K562 (cell line): ENCODE data around the gene TBXA2R. TPM values are rescaled to one million over a fixed set of nuclear protein-coding genes. Genes with fewer than 3 reads are reported as not detected.

ENCODE experiments used
- CHD1 ChIP-seq: fragments of 200-600 bp; sonication (generic); IDR thresholded peaks from one replicate; pipeline ENCODE4 v1.6.1; 2012; ENCODE audit warnings: mild to moderate bottlenecking, moderate library complexity, low read length, inconsistent platforms
- DNMT1 ChIP-seq: fragments of 450-650 bp; IDR thresholded peaks from 2 replicates; pipeline ENCODE4 v1.6.1; 2016; ENCODE audit warnings: antibody characterized with exemption, mild to moderate bottlenecking
- DPF2 ChIP-seq: fragments of 450-650 bp; IDR thresholded peaks from 2 replicates; pipeline ENCODE4 v1.6.1; 2016
- EP300 ChIP-seq: IDR thresholded peaks from 2 replicates; pipeline ENCODE4 v1.6.1; 2012; ENCODE audit warnings: low read length, improper control_type of control experiment
- ETV5 ChIP-seq: sonication (generic); formaldehyde crosslinking; IDR thresholded peaks from 2 replicates; pipeline ENCODE4 v1.4.0; 2020; ENCODE audit warnings: low read depth, mild to moderate bottlenecking, missing genetic modification reagents
- HNRNPUL1 ChIP-seq: fragments of 200-400 bp; formaldehyde crosslinking; IDR thresholded peaks from 2 replicates; pipeline ENCODE4 v1.6.1; 2017; ENCODE audit warnings: low read length
- L3MBTL2 ChIP-seq: fragments of 450-650 bp; IDR thresholded peaks from 2 replicates; pipeline ENCODE4 v1.6.1; 2016; ENCODE audit warnings: mild to moderate bottlenecking, moderate library complexity
- NCOA1 ChIP-seq: fragments of 450-650 bp; IDR thresholded peaks from 2 replicates; pipeline ENCODE4 v1.6.1; 2016; ENCODE audit warnings: low read depth
- NFRKB ChIP-seq: fragments of 450-650 bp; IDR thresholded peaks from 2 replicates; pipeline ENCODE4 v1.6.1; 2016; ENCODE audit warnings: low read depth
- POLR2A ChIP-seq: fragments of 450-650 bp; conservative IDR thresholded peaks from 2 replicates; pipeline ENCODE4 v1.6.1; 2016
- RNF2 ChIP-seq: sonication (generic); IDR thresholded peaks from 2 replicates; pipeline ENCODE4 v1.6.1; 2016
- ZBTB40 ChIP-seq, 2 experiments: fragments of 450-650 bp in 1 of 2; sonication (generic) in 1 of 2; formaldehyde crosslinking in 1 of 2; IDR thresholded peaks; 2 replicates each; pipeline versions ENCODE4 v1.7.1 to v1.9.0; 2016 to 2022; ENCODE audit warnings: inconsistent platforms in 1 of 2, mild to moderate bottlenecking in 1 of 2, missing genetic modification reagents in 1 of 2
- ZBTB8A ChIP-seq: fragments of 450-650 bp; IDR thresholded peaks from 2 replicates; pipeline ENCODE4 v1.6.1; 2018; ENCODE audit warnings: mild to moderate bottlenecking, moderate library complexity; ENCODE audit not compliant: partially characterized antibody
- ZC3H11A ChIP-seq: IDR thresholded peaks from 2 replicates; pipeline ENCODE4 v1.6.1; 2012; ENCODE audit warnings: low read depth, low read length, improper control_type of control experiment
- ZFP36 ChIP-seq: fragments of 150-350 bp; IDR thresholded peaks from 2 replicates; pipeline ENCODE4 v1.6.1; 2018; ENCODE audit warnings: low read length, low read depth; ENCODE audit not compliant: partially characterized antibody
- ZNF217 ChIP-seq: sonication (generic); formaldehyde crosslinking; IDR thresholded peaks from 2 replicates; pipeline ENCODE4 v1.8.0; 2022; ENCODE audit warnings: mild to moderate bottlenecking, missing genetic modification reagents
- ZNF239 ChIP-seq: fragments of 250-450 bp; sonication (Bioruptor Pico); IDR thresholded peaks from 2 replicates; pipeline ENCODE4 v1.4.0; 2020; ENCODE audit warnings: mild to moderate bottlenecking
- ZNF76 ChIP-seq: fragments of 250-450 bp; sonication (Bioruptor Pico); IDR thresholded peaks from 2 replicates; pipeline ENCODE4 v1.4.0; 2020; ENCODE audit warnings: mild to moderate bottlenecking, moderate library complexity, borderline replicate concordance
- ZNF764 ChIP-seq: fragments of 250-450 bp; sonication (Bioruptor Pico); IDR thresholded peaks from 2 replicates; pipeline ENCODE4 v1.4.0; 2020; ENCODE audit warnings: low read depth, mild to moderate bottlenecking, moderate library complexity
- polyA plus RNA-seq, 8 experiments: library from polyadenylated mRNA; depleted of rRNA in 4 of 8; stranded (reverse) in 5 of 8; unstranded in 3 of 8; fragments of >200 nt; fragmentation: Nextera tagmentation in 2 of 8; fragmentation: Illumina TruSeq in 1 of 8; extraction: Ambion mirVana in 2 of 8; extraction: Trizol in 1 of 8; gene quantifications; 2 replicates each; pipeline versions ENCODE4 v1.2.1 to v1.2.3, GENCODE V29; 2011 to 2014; ENCODE audit warnings: inconsistent platforms in 1 of 8, missing spikeins in 1 of 8
- total RNA-seq, 7 experiments: library from RNA; depleted of rRNA in 6 of 7; stranded (reverse); fragments of >200 nt in 6 of 7; fragmentation: Illumina TruSeq in 2 of 7; extraction: Trizol in 2 of 7; gene quantifications; 2 replicates each; pipeline versions ENCODE4 v1.2.1 to v1.2.3, GENCODE V29; 2011 to 2021; ENCODE audit warnings: low replicate concordance in 1 of 7
- TF ChIP-seq, protein P1 (sequence below), 2 experiments: IDR thresholded peaks; 2 replicates each; pipeline ENCODE4 v1.6.1; 2012; ENCODE audit warnings: improper control_type of control experiment in 2 of 2, low read depth in 2 of 2, low read length in 2 of 2, borderline replicate concordance in 1 of 2

Gene TBXA2R
- total and polyA plus RNA-seq, 9 of the 15 experiments (the other 6 are each of a cell fraction or from before 2014, with no cell fraction given) = 1.5 to 24.0 (median 2.8) TPM

- TF ChIP-seq, protein P1, sequence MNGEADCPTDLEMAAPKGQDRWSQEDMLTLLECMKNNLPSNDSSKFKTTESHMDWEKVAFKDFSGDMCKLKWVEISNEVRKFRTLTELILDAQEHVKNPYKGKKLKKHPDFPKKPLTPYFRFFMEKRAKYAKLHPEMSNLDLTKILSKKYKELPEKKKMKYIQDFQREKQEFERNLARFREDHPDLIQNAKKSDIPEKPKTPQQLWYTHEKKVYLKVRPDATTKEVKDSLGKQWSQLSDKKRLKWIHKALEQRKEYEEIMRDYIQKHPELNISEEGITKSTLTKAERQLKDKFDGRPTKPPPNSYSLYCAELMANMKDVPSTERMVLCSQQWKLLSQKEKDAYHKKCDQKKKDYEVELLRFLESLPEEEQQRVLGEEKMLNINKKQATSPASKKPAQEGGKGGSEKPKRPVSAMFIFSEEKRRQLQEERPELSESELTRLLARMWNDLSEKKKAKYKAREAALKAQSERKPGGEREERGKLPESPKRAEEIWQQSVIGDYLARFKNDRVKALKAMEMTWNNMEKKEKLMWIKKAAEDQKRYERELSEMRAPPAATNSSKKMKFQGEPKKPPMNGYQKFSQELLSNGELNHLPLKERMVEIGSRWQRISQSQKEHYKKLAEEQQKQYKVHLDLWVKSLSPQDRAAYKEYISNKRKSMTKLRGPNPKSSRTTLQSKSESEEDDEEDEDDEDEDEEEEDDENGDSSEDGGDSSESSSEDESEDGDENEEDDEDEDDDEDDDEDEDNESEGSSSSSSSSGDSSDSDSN (IDR thresholded peaks at IDR 0.05; ENCODE audit: borderline replicate concordance in 1 of 2, low read depth in 2 of 2, low read length in 2 of 2) = peak in 1 of 2 experiments; percentile 29; a peak in 2 of 4 replicates
- TF ChIP-seq EP300 = peak; percentile 69
- TF ChIP-seq POLR2A = peak; percentile 61
- no peak for TF ChIP-seq ZNF239 (CRISPR knock-in tag)
- no peak for TF ChIP-seq ZNF764
- TF ChIP-seq ZBTB40 (IDR thresholded peaks at IDR 0.05) = peak; percentile 63; the same call in 1 of the 2 replicates
- TF ChIP-seq ZBTB40 (CRISPR knock-in tag; IDR thresholded peaks at IDR 0.05) = no peak
- TF ChIP-seq NCOA1 = peak; percentile 55; the same call in 1 of the 2 replicates
- TF ChIP-seq L3MBTL2 = no peak
- peak; percentile 78; the same call in 1 of the 2 replicates for TF ChIP-seq RNF2
- peak; percentile 98 for TF ChIP-seq NFRKB
- TF ChIP-seq ZBTB8A = no peak
- no peak for TF ChIP-seq ZC3H11A
- TF ChIP-seq ZNF217 (CRISPR knock-in tag) = no peak
- TF ChIP-seq ETV5 (CRISPR knock-in tag) = peak; percentile 54; the same call in 1 of the 2 replicates
- TF ChIP-seq DNMT1 = no peak
- TF ChIP-seq DPF2 = peak; percentile 75
- peak; percentile 50 for TF ChIP-seq CHD1
- TF ChIP-seq ZFP36 = peak; percentile 31
- TF ChIP-seq ZNF76 = no peak
- TF ChIP-seq HNRNPUL1 = no peak
These were observed 1.5 kb upstream of the TBXA2R start (continued) for GRCh38 chr19:3608079-3608641.
